Measurements from ENCODE around the gene RPS6KA1. TPM values are rescaled to one million over a fixed set of nuclear protein-coding genes. Genes with fewer than 3 reads are reported as not detected.

RPS6KA1 gene
- total RNA-seq, 1 experiment from 2014 or later, result 60.5 TPM

- no peaks in the 10 kb centered on the region for H4K20me1 ChIP-seq (ENCODE audit: insufficient read depth)
- H3K4me1 ChIP-seq (replicated peaks; ENCODE audit: insufficient read depth), result peaks cover 18% of the 10 kb centered on the region
- peak overlapping the region; percentile 65 for H3K27ac ChIP-seq
- intact Hi-C loops (cut with micrococcal nuclease; ENCODE audit: unreplicated experiment), result loop anchor here (2.0 kb wide), 1 partner anchor 58 kb away; the partner anchor contains the start of gene HMGN2
- H3K4me3 ChIP-seq, result peak overlapping the region; percentile 80
- peak in 1 of 2 experiments; percentile 38 for DNase-seq
- H3K9me3 ChIP-seq (ENCODE audit: insufficient read depth, low read depth), result no peaks in the 10 kb centered on the region
- peak overlapping the region; percentile 73 for H2AFZ ChIP-seq
- no peaks in the 10 kb centered on the region for H3K36me3 ChIP-seq (ENCODE audit: low read depth)
- peaks cover 13% of the 10 kb centered on the region for H3F3A ChIP-seq (ENCODE audit: insufficient read depth, low read depth)
- POLR2A ChIA-PET (ENCODE audit: unreplicated experiment), result interaction anchor here (0.5 to 1.4 kb wide), 2 partner anchors 30 to 417 kb away, joined by 3 to 4 read pairs; no protein-coding TSS in a partner anchor
- no peaks in the 10 kb centered on the region for H3K9me2 ChIP-seq (ENCODE audit: insufficient read depth)
- peak overlapping the region; percentile 91 for H3K4me2 ChIP-seq
- no peaks in the 10 kb centered on the region for H3K27me3 ChIP-seq (ENCODE audit: insufficient read depth, low read depth)
- TF ChIP-seq EZH2 (IDR thresholded peaks at IDR 0.05; ENCODE audit: low read depth) (no peak), CTCF (conservative IDR thresholded peaks at IDR 0.05) (no peak)
- BruUV-seq (replicated peaks), result TSS peak; percentile 89
- CTCF ChIA-PET, result interaction anchor here (0.6 to 1.2 kb wide), 4 partner anchors 27 to 335 kb away, joined by 3 to 24 read pairs (median 4); no protein-coding TSS in a partner anchor
- peaks cover 34% of the 10 kb centered on the region for H3K79me2 ChIP-seq (ENCODE audit: low read depth)
Measured at GRCh38 chr1:26530410-26530894, 891 bp downstream of the RPS6KA1 start.

GRCh38 chr1:26530895-26531598 is 1.5 kb downstream of the RPS6KA1 start:
- TF ChIP-seq CTCF (conservative IDR thresholded peaks at IDR 0.05), result peak; percentile 48; the same call in 1 of the 2 replicates
- no peak for TF ChIP-seq EZH2 (IDR thresholded peaks at IDR 0.05; ENCODE audit: low read depth)
- H3K9me2 ChIP-seq (ENCODE audit: insufficient read depth), result no peaks in the 10 kb centered on the region
- ChIA-PET CTCF (interaction anchor here (0.5 to 1.2 kb wide), 7 partner anchors 28 to 1717 kb away, joined by 3 to 24 read pairs (median 3); no protein-coding TSS in a partner anchor), POLR2A (ENCODE audit: unreplicated experiment) (interaction anchor here (0.5 to 1.4 kb wide), 4 partner anchors 31 to 431 kb away, joined by 3 to 5 read pairs (median 4); partner anchors contain the start of gene HMGN2)
- peak overlapping the region; percentile 91 for H3K4me2 ChIP-seq
- peak overlapping the region; percentile 80 for H3K4me3 ChIP-seq
- peak overlapping the region; percentile 63 for H2AFZ ChIP-seq
- DNase-seq, result peak; percentile 93 to 96
- no peaks in the 10 kb centered on the region for H4K20me1 ChIP-seq (ENCODE audit: insufficient read depth)
- no peaks in the 10 kb centered on the region for H3K36me3 ChIP-seq (ENCODE audit: low read depth)
- peaks cover 18% of the 10 kb centered on the region for H3K4me1 ChIP-seq (replicated peaks; ENCODE audit: insufficient read depth)
- no peaks in the 10 kb centered on the region for H3K9me3 ChIP-seq (ENCODE audit: insufficient read depth, low read depth)
- no peaks in the 10 kb centered on the region for H3K27me3 ChIP-seq (ENCODE audit: insufficient read depth, low read depth)
- peaks cover 37% of the 10 kb centered on the region for H3K79me2 ChIP-seq (ENCODE audit: low read depth)
- peak overlapping the region; percentile 74 for H3K27ac ChIP-seq
- intact Hi-C loops (cut with micrococcal nuclease; ENCODE audit: unreplicated experiment), result loop anchor here (1.0 to 2.0 kb wide), 2 partner anchors 31 to 58 kb away; partner anchors contain the start of gene HMGN2
- peaks cover 13% of the 10 kb centered on the region for H3F3A ChIP-seq (ENCODE audit: insufficient read depth, low read depth)
- BruUV-seq (replicated peaks), result no TSS peak

GRCh38 chr1:26531651-26532131 is 2.1 kb downstream of the RPS6KA1 start:
- peak overlapping the region; percentile 63 for H2AFZ ChIP-seq
- peaks cover 18% of the 10 kb centered on the region for H3K4me1 ChIP-seq (replicated peaks; ENCODE audit: insufficient read depth)
- H3K9me2 ChIP-seq (ENCODE audit: insufficient read depth), result no peaks in the 10 kb centered on the region
- H3K4me3 ChIP-seq, result peak overlapping the region; percentile 80
- intact Hi-C loops (cut with micrococcal nuclease; ENCODE audit: unreplicated experiment), result loop anchor here (1.0 to 2.0 kb wide), 2 partner anchors 31 to 59 kb away; partner anchors contain the start of gene HMGN2
- BruUV-seq (replicated peaks), result no TSS peak
- CTCF ChIA-PET, result interaction anchor here (0.5 to 1.2 kb wide), 5 partner anchors 28 to 834 kb away, joined by 3 to 24 read pairs (median 4); no protein-coding TSS in a partner anchor
- no peaks in the 10 kb centered on the region for H4K20me1 ChIP-seq (ENCODE audit: insufficient read depth)
- no peaks in the 10 kb centered on the region for H3K36me3 ChIP-seq (ENCODE audit: low read depth)
- H3K27ac ChIP-seq, result peak overlapping the region; percentile 74
- H3K79me2 ChIP-seq (ENCODE audit: low read depth), result peaks cover 37% of the 10 kb centered on the region
- peak in 1 of 2 experiments; percentile 58 for DNase-seq
- peak overlapping the region; percentile 91 for H3K4me2 ChIP-seq
- POLR2A ChIA-PET (ENCODE audit: unreplicated experiment), result interaction anchor here (0.6 to 1.4 kb wide), 3 partner anchors 31 to 166 kb away, joined by 4 to 5 read pairs (median 4); partner anchors contain the start of gene HMGN2
- no peaks in the 10 kb centered on the region for H3K9me3 ChIP-seq (ENCODE audit: insufficient read depth, low read depth)
- peaks cover 13% of the 10 kb centered on the region for H3F3A ChIP-seq (ENCODE audit: insufficient read depth, low read depth)
- TF ChIP-seq EZH2 (IDR thresholded peaks at IDR 0.05; ENCODE audit: low read depth), result no peak
- no peak for TF ChIP-seq CTCF (conservative IDR thresholded peaks at IDR 0.05)
- H3K27me3 ChIP-seq (ENCODE audit: insufficient read depth, low read depth), result no peaks in the 10 kb centered on the region
